ENCODE data around the gene KCNQ2. TPM values are rescaled to one million over a fixed set of nuclear protein-coding genes. Genes with fewer than 3 reads are reported as not detected.

Gene KCNQ2
- total RNA-seq, 1 donor from 2014 or later = not detected

DNA sequence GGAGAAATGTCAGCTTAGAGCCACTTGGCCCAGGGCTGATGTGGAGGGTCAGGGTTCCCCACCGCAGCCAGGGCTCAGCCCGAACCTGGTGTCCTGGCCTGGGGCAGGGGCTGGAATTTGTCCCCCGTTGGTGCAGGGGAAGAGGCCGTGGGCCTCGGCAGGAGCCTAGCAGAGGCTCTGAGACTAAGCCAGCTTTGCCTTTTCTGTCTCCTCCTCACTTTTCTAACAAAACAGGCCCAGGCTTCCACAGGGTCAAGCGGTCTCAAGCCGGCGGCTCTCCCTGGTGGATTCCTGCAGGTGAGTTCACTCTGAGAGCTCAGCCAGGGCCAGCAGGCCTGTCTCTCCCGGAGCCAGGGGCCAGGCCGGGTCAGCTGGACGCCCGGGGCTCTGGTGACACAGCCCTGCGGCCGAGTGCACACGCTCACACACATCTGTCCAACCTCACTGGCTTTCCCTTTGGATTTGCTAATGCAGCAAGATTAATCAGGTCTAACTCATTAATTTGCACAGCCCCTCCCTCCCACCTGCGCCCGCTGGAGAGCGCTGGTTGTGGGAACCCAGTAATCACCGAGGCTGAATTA is 108.4 kb downstream of the KCNQ2 start:
- TF ChIP-seq CTCF (IDR thresholded peaks at IDR 0.05) = no peak
- ATAC-seq (no peak), DNase-seq (no peak)
- H3K36me3 ChIP-seq = no peaks in the 10 kb centered on the region
- peaks cover 87% of the 10 kb centered on the region for H3K27me3 ChIP-seq (ENCODE audit: low read depth)
- H3K4me3 ChIP-seq = no peak overlapping the region
- no peak overlapping the region for H3K27ac ChIP-seq
- no peaks in the 10 kb centered on the region for H3K4me1 ChIP-seq
- intact Hi-C loops (cut with DNase I) = no loop called here
- H3K9me3 ChIP-seq = no peaks in the 10 kb centered on the region

DNA sequence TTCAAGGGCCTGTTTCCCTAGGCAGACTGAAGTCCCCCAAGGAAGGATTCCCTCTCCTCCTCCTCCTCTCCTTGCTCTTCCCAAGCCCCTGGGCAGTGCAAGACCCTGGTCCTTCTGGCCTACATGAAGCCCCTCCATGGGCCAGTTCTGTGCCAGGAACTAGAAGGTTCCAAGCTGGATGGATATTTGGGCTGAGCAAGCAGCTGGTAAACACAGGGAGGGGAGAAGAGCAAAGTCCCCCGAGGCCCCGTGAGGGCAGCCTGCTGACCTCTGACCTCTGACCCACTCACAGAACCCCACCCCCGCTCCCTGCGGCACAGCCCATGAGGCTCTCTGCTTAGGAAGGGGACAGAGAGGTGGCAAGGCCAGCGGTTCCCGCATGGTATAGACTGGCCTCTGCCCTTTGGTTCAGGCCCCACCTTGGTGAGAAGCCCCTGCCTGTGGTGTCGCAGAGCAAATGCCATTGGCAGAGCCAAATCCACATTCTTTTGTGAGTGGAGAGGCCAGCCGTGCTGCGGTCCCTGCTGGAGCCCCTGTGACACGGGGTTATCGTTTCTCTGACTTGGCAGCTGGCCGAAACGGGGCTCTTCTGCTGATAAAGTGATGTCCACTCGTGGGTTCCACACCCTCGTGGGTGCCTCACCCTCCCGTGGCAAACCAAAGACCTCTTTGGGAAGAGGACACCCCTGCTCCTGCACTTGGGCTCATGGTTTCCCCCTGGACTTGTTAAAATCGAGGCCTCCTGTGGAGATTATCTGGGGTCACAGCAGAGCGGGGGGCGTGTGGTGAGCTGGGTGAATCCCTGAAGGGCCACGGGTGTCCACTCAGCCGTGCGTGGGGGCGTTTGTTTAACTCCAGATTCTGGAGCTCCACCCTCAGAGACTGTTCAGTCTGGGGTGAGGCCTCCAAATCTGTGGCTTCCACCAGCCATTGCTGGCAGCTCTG is 109.2 kb downstream of the KCNQ2 start:
- Histone ChIP-seq H3K27me3 (ENCODE audit: low read depth) (peaks cover 88% of the 10 kb centered on the region), H3K4me1 (no peaks in the 10 kb centered on the region), H3K4me3 (no peak overlapping the region), H3K9me3 (no peaks in the 10 kb centered on the region), H3K27ac (no peak overlapping the region), H3K36me3 (no peaks in the 10 kb centered on the region)
- intact Hi-C loops (cut with DNase I) = no loop called here
- TF ChIP-seq CTCF (IDR thresholded peaks at IDR 0.05) = no peak
- DNase-seq = no peak
- no peak for ATAC-seq

DNA sequence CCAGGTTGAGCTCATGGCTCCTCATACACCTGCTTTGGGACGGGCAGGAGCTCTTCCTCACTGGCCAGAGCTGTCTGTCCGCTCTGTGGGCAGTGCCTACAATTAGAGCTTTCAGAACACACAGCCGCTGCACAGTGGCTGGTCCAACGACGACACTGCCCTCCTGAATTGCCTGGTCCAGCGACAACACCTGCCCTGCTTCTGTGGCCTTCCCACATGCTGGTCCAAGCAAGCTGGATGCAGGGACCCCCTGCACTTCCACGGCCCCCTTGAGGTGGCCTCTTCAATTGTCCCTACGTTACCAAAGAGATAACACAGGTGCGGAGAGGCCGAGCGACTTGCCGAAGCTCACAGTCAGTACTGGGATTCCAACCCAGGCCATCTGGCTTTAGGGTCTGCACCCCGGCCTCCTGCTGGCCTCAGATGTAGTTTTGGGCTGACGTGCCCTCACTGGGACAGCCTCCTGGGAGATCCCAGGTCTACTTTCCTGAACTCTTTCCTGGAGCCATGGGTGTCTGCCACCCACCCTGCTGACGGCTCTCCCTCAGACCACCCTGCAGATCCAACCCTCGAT is 109.9 kb downstream of the KCNQ2 start:
- H3K4me1 ChIP-seq = no peaks in the 10 kb centered on the region
- TF ChIP-seq CTCF (IDR thresholded peaks at IDR 0.05) = no peak
- no peak overlapping the region for H3K27ac ChIP-seq
- no peaks in the 10 kb centered on the region for H3K9me3 ChIP-seq
- H3K36me3 ChIP-seq = no peaks in the 10 kb centered on the region
- DNase-seq (no peak), ATAC-seq (no peak)
- peaks cover 88% of the 10 kb centered on the region for H3K27me3 ChIP-seq (ENCODE audit: low read depth)
- intact Hi-C loops (cut with DNase I) = no loop called here
- no peak overlapping the region for H3K4me3 ChIP-seq

DNA sequence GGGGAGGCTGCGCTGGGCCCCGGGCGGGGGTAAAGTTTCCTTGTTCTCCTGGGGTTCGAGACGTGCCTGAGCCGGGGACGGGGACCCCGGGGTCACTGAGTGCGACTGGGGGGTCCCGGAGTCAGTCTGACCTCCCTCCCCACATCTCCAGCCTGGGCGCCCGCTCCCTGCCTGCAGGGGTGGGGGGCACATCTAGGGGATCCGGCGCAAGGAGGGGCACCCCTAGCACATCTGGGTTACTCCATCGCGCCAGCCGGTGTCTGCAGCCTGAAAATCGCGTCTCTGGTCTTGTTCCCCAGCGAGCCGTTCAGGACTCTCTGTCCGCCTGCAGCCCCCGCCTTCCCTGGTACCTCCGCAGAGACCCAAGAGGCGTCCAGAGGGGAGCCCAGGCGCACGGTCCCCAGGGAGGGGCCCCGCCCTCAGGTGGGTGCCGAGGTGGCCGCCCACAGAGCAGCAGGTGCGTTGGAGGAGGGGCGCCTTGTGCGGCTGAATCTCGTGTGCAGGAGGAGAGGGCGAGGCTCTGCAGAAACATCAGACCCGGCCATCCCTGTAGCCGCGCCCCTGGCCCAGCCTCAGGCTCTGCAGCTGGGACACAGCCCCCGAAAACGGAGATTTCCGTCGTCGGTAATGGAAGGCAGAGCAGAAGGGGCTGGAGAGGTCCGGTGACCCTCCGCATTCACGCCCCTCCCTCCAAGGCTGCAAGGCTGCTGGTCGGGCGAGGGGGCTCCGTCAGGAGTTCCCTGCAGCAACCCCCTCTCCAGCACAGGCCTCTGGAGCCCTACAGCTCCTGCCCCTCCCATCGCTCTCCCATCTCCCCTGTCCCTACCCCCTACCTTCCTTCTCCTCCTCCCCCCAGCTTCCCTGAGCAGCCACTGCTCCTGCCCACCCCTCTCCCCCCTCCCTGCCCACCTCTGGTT is 110.7 kb downstream of the KCNQ2 start:
- ATAC-seq (no peak), DNase-seq (no peak)
- intact Hi-C loops (cut with DNase I) = no loop called here
- Histone ChIP-seq H3K4me1 (no peaks in the 10 kb centered on the region), H3K27me3 (ENCODE audit: low read depth) (peaks cover 84% of the 10 kb centered on the region), H3K9me3 (no peaks in the 10 kb centered on the region), H3K27ac (no peak overlapping the region), H3K36me3 (no peaks in the 10 kb centered on the region), H3K4me3 (no peak overlapping the region)
- TF ChIP-seq CTCF (IDR thresholded peaks at IDR 0.05) = no peak

Data from lower lobe of right lung (tissue), 2 donors.